ENCODE measurements around the gene TGM4.
"Not testable (repeated sequence)": the region's sequence is repeated elsewhere in the genome, so short reads cannot be mapped to it uniquely, and the experiment has no call there.

The TGM4 gene

GRCh38 chr3:44874308-44874707 is at the start of gene TGM4:
Gene TGM4 (plus strand): TSS chr3:44874608. CDS start chr3:44874679, 71 bp downstream.
- DNase-seq (ENCODE audit: low spot score), result no peak

DNA sequence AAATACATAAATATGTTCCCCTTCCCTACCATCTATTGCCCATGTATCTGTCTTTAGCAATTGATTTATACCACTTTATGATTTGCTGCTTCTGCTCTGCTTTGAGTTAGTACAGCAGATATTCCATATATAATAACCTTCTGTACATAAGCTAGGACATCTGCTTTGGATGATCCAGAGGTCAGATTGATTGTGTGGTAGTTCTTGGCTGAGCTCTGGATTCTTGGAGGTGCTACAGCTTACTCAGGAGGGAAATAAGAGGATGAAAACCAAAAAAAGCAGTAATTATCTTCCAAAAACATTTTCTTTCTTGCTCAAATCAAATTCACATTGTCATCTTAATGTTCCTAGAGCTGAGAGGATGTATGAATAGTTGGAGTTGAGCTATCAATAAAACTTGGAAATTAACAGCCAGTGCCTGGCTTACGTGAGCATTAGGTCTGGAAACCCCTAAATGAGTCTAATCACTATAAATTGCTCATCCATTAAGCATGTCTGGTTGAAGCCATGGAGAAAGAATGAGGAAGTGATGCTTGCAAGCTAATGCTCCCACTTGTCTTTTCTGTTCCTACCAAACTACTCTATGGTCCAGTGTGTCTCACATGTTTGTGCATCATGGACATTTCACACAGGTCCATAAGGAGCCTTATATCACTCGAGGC is 49.0 kb upstream of the TGM4 start:
- no peak for DNase-seq (ENCODE audit: low spot score)

- no peak for DNase-seq (ENCODE audit: low spot score)
Observed at GRCh38 chr3:44827196-44827595, 47.2 kb upstream of the TGM4 start.

DNA sequence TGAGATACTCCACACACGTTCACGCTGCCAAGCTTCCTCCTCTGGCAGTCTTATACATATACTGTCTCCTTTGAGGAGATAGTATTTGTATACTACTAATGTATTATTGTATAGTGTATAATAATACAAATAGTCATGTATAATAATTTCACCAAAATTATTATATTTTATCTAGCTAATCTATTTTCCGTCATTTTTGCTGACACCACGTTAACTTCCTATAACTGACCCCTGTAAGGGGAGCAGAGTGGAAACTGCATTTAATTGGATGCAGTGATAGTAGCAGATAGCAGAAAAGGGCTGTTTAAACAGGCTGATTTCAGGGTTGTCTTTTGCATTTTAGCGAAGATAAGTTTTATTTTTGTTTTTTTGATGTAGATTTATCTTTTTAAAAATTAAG is 43.2 kb upstream of the TGM4 start:
- DNase-seq (ENCODE audit: low spot score), result no peak

- DNase-seq (ENCODE audit: low spot score), result no peak
Observed at GRCh38 chr3:44832032-44832431, 42.4 kb upstream of the TGM4 start.

DNA sequence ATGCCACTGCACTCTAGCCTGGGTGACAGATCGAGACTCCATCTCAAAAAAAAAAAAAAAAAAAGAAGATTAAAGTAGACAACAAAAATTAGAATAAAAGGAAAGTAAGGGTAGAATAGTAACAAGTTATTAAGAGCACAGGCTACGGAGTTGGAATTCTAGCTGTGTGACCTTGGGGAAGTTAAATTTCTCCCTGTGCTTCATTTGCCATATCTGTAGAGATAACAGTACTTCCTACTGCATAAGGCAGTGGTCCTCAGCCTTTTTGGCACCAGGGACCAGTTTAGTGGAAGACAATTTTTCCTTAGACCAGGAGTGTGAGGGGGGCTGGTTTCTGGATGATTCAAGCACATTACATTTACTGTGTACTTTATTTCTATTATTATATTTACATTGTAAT is 41.4 kb upstream of the TGM4 start:
- no peak for DNase-seq (ENCODE audit: low spot score)

GRCh38 chr3:44833394-44833793 is 41.0 kb upstream of the TGM4 start:
- no peak for DNase-seq (ENCODE audit: low spot score)

GRCh38 chr3:44835684-44836083 is 38.7 kb upstream of the TGM4 start:
- no peak for DNase-seq (ENCODE audit: low spot score)

- no peak for DNase-seq (ENCODE audit: low spot score)
Observed at GRCh38 chr3:44842376-44842775, 32.0 kb upstream of the TGM4 start.

- no peak for DNase-seq (ENCODE audit: low spot score)
Observed at GRCh38 chr3:44845528-44846520, 28.6 kb upstream of the TGM4 start.

GRCh38 chr3:44848634-44849033 is 25.8 kb upstream of the TGM4 start:
- DNase-seq (ENCODE audit: low spot score), result no peak

GRCh38 chr3:44856663-44857062 is 17.7 kb upstream of the TGM4 start:
- not testable (repeated sequence) for DNase-seq (ENCODE audit: low spot score)

GRCh38 chr3:44860117-44860516 is 14.3 kb upstream of the TGM4 start:
- no peak for DNase-seq (ENCODE audit: low spot score)

- no peak for DNase-seq (ENCODE audit: low spot score)
Observed at GRCh38 chr3:44861412-44862225, 12.8 kb upstream of the TGM4 start, which contains the start of gene TMEM42. Gene TMEM42 (plus strand): TSS chr3:44861912. CDS start chr3:44861925, 13 bp downstream.

DNA sequence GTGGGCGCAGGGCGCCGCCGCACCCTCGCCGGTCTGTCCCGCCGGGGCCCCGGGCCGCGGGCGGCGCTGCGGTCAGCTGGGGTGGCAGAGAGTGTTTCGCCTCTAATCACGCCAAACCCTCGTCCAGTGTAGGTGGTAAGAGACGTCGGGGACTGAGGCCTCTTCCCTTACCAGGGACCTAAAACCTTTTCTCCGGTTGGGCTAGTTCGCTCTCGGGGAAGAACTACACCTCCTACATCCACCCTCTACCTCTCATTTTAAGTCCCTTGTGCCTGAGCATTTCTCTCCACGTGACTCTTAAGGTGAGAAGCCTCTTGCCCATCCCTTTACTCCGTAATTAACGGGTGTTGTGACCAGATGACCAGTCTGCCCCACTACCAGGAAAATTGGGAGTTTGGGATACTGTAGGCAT is 12.2 kb upstream of the TGM4 start:
- DNase-seq (ENCODE audit: low spot score), result no peak

DNA sequence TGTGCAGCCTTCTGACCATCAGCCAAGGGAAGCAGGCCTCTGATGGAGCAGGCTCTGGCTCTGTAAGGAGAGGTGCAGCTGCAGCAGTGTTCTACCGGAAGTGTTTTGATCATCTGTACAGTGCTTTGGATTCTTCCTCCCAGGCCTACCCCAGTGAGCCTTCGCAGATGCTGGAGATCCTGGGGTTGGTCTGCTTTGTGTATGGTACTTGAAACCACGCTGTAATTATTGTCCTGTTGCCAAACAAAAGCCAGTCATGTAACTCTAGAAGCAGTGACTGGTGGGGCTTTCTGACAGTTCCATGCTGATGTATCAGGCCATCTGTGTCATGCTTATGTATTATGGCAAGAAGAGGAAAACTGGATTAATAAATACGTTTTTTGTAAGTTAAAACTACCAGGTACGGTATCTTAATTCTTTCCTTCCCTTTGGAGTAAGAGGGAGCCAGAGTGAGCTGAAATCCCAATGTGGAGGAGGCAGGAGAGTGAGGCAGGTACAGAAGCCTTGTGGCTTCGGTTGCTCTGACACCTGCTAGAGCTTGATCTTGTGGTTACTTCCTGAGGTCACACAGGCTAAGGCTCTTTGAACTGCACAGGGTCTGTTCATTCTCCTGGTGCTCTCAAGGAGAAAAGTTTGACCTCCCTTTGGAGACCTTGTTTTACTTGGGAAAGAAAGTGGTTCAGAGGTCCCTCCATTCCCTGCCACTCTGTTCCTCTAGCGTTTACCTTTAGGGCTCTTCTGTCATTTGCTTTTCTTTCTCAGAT is 9.0 kb upstream of the TGM4 start:
- DNase-seq (ENCODE audit: low spot score), result no peak

DNA sequence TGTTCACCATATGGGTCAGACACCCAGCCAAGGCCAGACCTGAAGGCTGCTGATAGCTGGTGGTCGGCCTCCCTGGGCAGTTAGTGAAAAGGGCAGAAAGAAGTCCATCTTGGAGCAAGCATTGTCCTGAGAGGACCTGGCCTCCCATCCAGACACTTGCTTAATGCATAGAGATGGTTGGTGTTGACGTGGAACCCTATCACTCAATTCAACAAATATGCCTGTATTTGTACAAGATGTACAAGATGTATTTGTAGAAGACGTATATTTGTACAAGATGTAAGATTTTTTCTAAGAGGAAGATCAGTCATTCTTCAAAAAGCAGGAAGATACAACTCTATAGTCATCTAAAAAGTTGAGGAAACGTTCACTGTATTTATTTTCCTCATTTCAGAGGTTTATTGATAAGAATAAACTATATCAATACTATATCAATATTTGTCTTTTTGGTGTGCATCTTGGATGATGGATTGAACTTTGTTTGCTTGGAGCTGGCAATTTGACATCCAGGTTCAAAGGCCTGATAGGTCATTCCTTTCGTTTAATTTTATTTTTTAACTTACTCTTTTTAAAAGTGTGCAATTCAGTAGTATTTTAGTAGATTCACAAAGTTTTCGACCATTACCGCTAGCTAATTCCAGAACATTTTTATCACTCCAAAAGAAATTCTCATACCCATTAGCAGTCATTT is 6.8 kb upstream of the TGM4 start:
- no peak for DNase-seq (ENCODE audit: low spot score)

DNA sequence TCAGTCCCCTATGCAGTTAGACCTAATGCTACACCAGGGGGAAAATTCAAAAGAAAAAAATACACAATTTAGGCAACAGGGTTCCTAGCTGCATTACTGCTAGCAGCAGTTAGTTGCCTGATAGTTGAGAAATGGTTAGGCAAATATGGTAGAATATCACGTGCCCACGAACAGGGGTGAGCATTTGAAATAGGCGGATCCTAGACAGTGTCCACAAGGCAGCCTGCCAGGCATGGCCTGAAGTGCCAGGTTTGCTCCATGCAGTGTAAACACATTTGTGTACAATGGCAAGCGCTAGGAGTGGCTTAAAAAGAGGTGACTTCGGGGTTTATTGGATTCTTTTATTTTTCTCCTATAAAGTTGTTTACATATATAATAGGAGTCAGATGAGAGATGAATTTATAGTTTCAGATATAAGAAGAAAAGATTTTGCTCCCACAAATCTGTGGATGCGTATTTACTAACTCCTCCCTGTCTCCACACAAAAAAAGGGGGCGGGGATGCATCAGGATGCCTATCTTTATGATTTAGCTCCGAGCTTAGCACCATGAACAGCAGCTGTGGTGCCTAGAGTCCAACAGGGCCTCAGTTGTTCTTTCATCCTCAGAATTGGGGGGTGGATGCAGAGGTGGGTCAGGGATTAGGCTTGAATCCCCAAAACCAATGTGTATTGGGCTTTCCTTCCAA is 3.9 kb upstream of the TGM4 start:
- no peak for DNase-seq (ENCODE audit: low spot score)

DNA sequence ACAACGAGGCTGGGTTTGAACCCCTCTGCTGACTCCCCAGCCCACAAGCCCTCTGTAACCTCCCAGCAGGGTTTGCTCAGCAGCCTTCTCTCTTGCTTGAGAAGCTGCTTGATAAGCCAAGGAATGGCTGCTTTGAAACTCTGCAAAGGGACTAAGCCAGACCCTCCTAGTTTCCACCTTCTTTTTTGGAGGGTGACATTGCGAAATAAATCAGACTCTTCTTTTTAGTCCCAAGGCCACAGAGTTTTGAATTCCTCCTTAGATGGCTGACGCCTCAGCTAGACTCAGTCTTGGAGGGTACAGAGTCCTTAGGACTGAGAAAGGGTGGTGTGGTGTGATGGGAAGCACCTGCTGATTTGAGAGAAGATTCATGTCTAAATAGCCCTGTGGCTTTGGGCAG is 1.2 kb downstream of the TGM4 start:
- no peak for DNase-seq (ENCODE audit: low spot score)

GRCh38 chr3:44877333-44877732 is 2.9 kb downstream of the TGM4 start:
- no peak for DNase-seq (ENCODE audit: low spot score)
